GM23338 (cell line): ENCODE measurements around the gene UBE2E2. TPM values are rescaled to one million over a fixed set of nuclear protein-coding genes. Genes with fewer than 3 reads are reported as not detected.

ENCODE experiments used
- ATAC-seq: fragments of 200-7000 bp; cut with Tn5 transposase; 3 replicates; pipeline ENCODE4 v1.9.1; 2020
- DNase-seq: peaks from one replicate; pipeline ENCODE4 v3.0.0-alpha.2; 2015; ENCODE audit warnings: low spot score
- H2AFZ ChIP-seq: fragments of 200-600 bp; sonication (generic); 2 replicates; pipeline ENCODE4 v1.8.0; 2016; ENCODE audit warnings: antibody characterized with exemption, mild to moderate bottlenecking, moderate library complexity
- H3F3A ChIP-seq: fragments of 200-600 bp; sonication (generic); replicated peaks from 2 replicates; pipeline ENCODE4 v1.8.0; 2017; ENCODE audit warnings: antibody characterized with exemption, mixed run types, low read depth
- H3K27ac ChIP-seq: fragments of 200-600 bp; sonication (generic); 2 replicates; pipeline ENCODE4 v1.6.1; 2016; ENCODE audit warnings: low read depth
- H3K27me3 ChIP-seq: fragments of 200-600 bp; sonication (generic); 2 replicates; pipeline ENCODE4 v1.8.0; 2016; ENCODE audit warnings: mild to moderate bottlenecking, mixed run types, moderate library complexity; ENCODE audit not compliant: insufficient read depth
- H3K36me3 ChIP-seq: fragments of 200-600 bp; sonication (generic); 2 replicates; pipeline ENCODE4 v1.8.0; 2016; ENCODE audit warnings: mild to moderate bottlenecking; ENCODE audit not compliant: insufficient read depth
- H3K4me1 ChIP-seq: fragments of 200-600 bp; sonication (generic); 2 replicates; pipeline ENCODE4 v1.8.0; 2016; ENCODE audit warnings: mild to moderate bottlenecking, moderate library complexity; ENCODE audit not compliant: insufficient read depth
- H3K4me2 ChIP-seq: fragments of 200-600 bp; sonication (generic); 2 replicates; pipeline ENCODE4 v1.7.1; 2017; ENCODE audit warnings: mixed run types
- H3K4me3 ChIP-seq: fragments of 200-600 bp; sonication (generic); 2 replicates; pipeline ENCODE4 v1.6.1; 2016; ENCODE audit warnings: mixed run types
- H3K79me2 ChIP-seq: fragments of 200-600 bp; sonication (generic); replicated peaks from 2 replicates; pipeline ENCODE4 v1.8.0; 2017; ENCODE audit warnings: mild to moderate bottlenecking; ENCODE audit not compliant: insufficient read depth
- H3K9me2 ChIP-seq: fragments of 200-600 bp; sonication (generic); 2 replicates; pipeline ENCODE4 v1.8.0; 2017; ENCODE audit not compliant: insufficient read depth
- H4K20me1 ChIP-seq: fragments of 200-600 bp; sonication (generic); replicated peaks from 2 replicates; pipeline ENCODE4 v1.8.0; 2017; ENCODE audit warnings: mild to moderate bottlenecking; ENCODE audit not compliant: insufficient read depth
- H3K27ac Mint-ChIP-seq: 2 replicates; pipeline ENCODE4 v1.8.0; 2020; ENCODE audit warnings: inconsistent platforms, mild to moderate bottlenecking, moderate library complexity, mixed read lengths
- H3K27me3 Mint-ChIP-seq: 3 replicates; pipeline ENCODE4 v1.8.0; 2022; ENCODE audit warnings: low read depth, mild to moderate bottlenecking, moderate library complexity, mixed read lengths, inconsistent platforms; ENCODE audit not compliant: insufficient read depth, poor library complexity
- H3K36me3 Mint-ChIP-seq: 3 replicates; pipeline ENCODE4 v1.8.0; 2021; ENCODE audit warnings: low read depth, mild to moderate bottlenecking, inconsistent platforms, moderate library complexity, mixed read lengths
- H3K4me1 Mint-ChIP-seq: 3 replicates; pipeline ENCODE4 v1.8.0; 2020; ENCODE audit warnings: mild to moderate bottlenecking, inconsistent platforms, mixed read lengths
- H3K4me3 Mint-ChIP-seq: 3 replicates; pipeline ENCODE4 v1.8.0; 2021; ENCODE audit warnings: moderate library complexity, mild to moderate bottlenecking, inconsistent platforms, mixed read lengths
- H3K9me3 Mint-ChIP-seq: 3 replicates; pipeline ENCODE4 v1.8.0; 2020; ENCODE audit warnings: moderate library complexity, mild to moderate bottlenecking, inconsistent platforms, mixed read lengths
- CREB1 ChIP-seq: fragments of 250-450 bp; sonication (Bioruptor Pico); IDR thresholded peaks from 2 replicates; pipeline ENCODE4 v1.5.0; 2020; ENCODE audit warnings: low read depth, mild to moderate bottlenecking, moderate library complexity
- CTCF ChIP-seq, 2 experiments: fragments of 200-600 bp in 1 of 2; sonication (generic) in 1 of 2; conservative IDR thresholded peaks; 2 replicates each; pipeline versions ENCODE4 v1.5.1 to v1.6.1; 2016 to 2017; ENCODE audit warnings: antibody characterized with exemption in 2 of 2, low read depth in 2 of 2, mild to moderate bottlenecking in 2 of 2, moderate library complexity in 1 of 2
- EZH2 ChIP-seq: fragments of 200-600 bp; sonication (generic); IDR thresholded peaks from one replicate; pipeline ENCODE4 v1.8.0; 2017; ENCODE audit warnings: antibody characterized with exemption, mild to moderate bottlenecking, low read depth; ENCODE audit not compliant: unreplicated experiment
- EZH2phosphoT487 ChIP-seq: fragments of 200-600 bp; sonication (generic); IDR thresholded peaks from one replicate; pipeline ENCODE4 v1.8.1; 2018; ENCODE audit warnings: antibody characterized with exemption; ENCODE audit not compliant: unreplicated experiment
- JUNB ChIP-seq: IDR thresholded peaks from one replicate; pipeline ENCODE4 v1.6.1; 2016; ENCODE audit warnings: antibody characterized with exemption; ENCODE audit not compliant: unreplicated experiment
- NANOG ChIP-seq: IDR thresholded peaks from 2 replicates; pipeline ENCODE4 v1.6.1; 2016; ENCODE audit warnings: antibody characterized with exemption, borderline replicate concordance
- POLR2AphosphoS5 ChIP-seq: IDR thresholded peaks from 2 replicates; pipeline ENCODE4 v1.6.1; 2016; ENCODE audit warnings: antibody characterized with exemption, low read depth
- REST ChIP-seq: IDR thresholded peaks from one replicate; pipeline ENCODE4 v1.6.1; 2018; ENCODE audit warnings: antibody characterized with exemption; ENCODE audit not compliant: unreplicated experiment
- STAT1 ChIP-seq: IDR thresholded peaks from one replicate; pipeline ENCODE4 v1.6.1; 2016; ENCODE audit warnings: antibody characterized with exemption; ENCODE audit not compliant: unreplicated experiment
- ZNF114 ChIP-seq: fragments of 250-450 bp; sonication (Bioruptor Pico); IDR thresholded peaks from 2 replicates; pipeline ENCODE4 v1.5.0; 2020; ENCODE audit warnings: mild to moderate bottlenecking, moderate library complexity
- ZNF331 ChIP-seq: fragments of 250-450 bp; sonication (Bioruptor Pico); IDR thresholded peaks from 2 replicates; pipeline ENCODE4 v1.5.0; 2020; ENCODE audit warnings: low read depth, mild to moderate bottlenecking, moderate library complexity
- polyA plus RNA-seq: library from polyadenylated mRNA; unstranded; fragments of >200 nt; fragmentation: Nextera tagmentation; extraction: Ambion mirVana; gene quantifications from 2 replicates; pipeline ENCODE4 v1.2.1, GENCODE V29; 2016
- total RNA-seq: library from RNA; depleted of rRNA; stranded (reverse); fragments of >200 nt; shearing (Covaris generic); gene quantifications from 2 replicates; pipeline ENCODE4 v1.2.3, GENCODE V29; 2014
- TF ChIP-seq, protein P1 (sequence below): fragments of 250-450 bp; sonication (Bioruptor Pico); IDR thresholded peaks from 2 replicates; pipeline ENCODE4 v1.5.0; 2020; ENCODE audit warnings: mild to moderate bottlenecking, moderate library complexity
- TF ChIP-seq, protein P2 (sequence below): IDR thresholded peaks from 2 replicates; pipeline ENCODE4 v1.6.1; 2016; ENCODE audit warnings: antibody characterized with exemption

The UBE2E2 gene
- total and polyA plus RNA-seq, 2 experiments from 2014 or later: 86.9 to 169 TPM

DNA sequence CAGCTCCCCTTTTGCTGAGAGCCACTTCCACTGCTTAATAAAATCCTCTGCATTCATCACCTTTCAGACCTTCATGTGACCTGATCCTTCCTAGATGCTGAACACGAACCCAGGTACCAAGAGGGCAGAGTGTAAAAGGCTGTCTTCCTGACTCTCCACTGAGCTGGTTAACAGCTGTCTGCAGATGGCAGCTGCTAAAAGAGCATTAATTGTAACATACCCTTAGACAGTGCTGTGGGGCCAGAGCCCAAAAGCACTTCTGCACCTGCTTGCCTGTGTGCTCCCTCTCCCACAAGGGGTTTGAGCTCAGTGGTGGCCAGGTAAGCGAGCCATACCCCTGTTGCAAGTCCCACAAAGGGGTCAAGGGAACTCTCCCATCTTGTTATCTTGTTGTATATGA is 187.3 kb downstream of the UBE2E2 start:
- Histone ChIP-seq H3K4me1 (peaks cover 43% of the 10 kb centered on the region), H3K27me3 (no peaks in the 10 kb centered on the region), H3F3A (no peaks in the 10 kb centered on the region), H4K20me1 (no peaks in the 10 kb centered on the region), H3K4me3 (no peak overlapping the region), H3K9me2 (no peaks in the 10 kb centered on the region), H3K36me3 (no peaks in the 10 kb centered on the region), H3K79me2 (peaks cover 14% of the 10 kb centered on the region), H3K27ac (no peak overlapping the region), H2AFZ (no peak overlapping the region), H3K4me2 (no peak overlapping the region)
- H3K27ac Mint-ChIP-seq: peak overlapping the region; percentile 77
- no peak for ATAC-seq
- peaks cover 7% of the 10 kb centered on the region; the same call in 2 of the 3 replicates for H3K36me3 Mint-ChIP-seq
- no peaks in the 10 kb centered on the region; the same call in 2 of the 3 replicates for H3K9me3 Mint-ChIP-seq
- no peak for DNase-seq
- H3K27me3 Mint-ChIP-seq: peaks cover 7% of the 10 kb centered on the region
- no peak overlapping the region; the same call in 2 of the 3 replicates for H3K4me3 Mint-ChIP-seq
- TF ChIP-seq ZNF331 (CRISPR knock-in tag): no peak
- TF ChIP-seq REST: no peak
- TF ChIP-seq NANOG: no peak
- TF ChIP-seq CREB1 (CRISPR knock-in tag): no peak
- TF ChIP-seq JUNB: no peak
- no peak for TF ChIP-seq EZH2
- TF ChIP-seq, protein P1, sequence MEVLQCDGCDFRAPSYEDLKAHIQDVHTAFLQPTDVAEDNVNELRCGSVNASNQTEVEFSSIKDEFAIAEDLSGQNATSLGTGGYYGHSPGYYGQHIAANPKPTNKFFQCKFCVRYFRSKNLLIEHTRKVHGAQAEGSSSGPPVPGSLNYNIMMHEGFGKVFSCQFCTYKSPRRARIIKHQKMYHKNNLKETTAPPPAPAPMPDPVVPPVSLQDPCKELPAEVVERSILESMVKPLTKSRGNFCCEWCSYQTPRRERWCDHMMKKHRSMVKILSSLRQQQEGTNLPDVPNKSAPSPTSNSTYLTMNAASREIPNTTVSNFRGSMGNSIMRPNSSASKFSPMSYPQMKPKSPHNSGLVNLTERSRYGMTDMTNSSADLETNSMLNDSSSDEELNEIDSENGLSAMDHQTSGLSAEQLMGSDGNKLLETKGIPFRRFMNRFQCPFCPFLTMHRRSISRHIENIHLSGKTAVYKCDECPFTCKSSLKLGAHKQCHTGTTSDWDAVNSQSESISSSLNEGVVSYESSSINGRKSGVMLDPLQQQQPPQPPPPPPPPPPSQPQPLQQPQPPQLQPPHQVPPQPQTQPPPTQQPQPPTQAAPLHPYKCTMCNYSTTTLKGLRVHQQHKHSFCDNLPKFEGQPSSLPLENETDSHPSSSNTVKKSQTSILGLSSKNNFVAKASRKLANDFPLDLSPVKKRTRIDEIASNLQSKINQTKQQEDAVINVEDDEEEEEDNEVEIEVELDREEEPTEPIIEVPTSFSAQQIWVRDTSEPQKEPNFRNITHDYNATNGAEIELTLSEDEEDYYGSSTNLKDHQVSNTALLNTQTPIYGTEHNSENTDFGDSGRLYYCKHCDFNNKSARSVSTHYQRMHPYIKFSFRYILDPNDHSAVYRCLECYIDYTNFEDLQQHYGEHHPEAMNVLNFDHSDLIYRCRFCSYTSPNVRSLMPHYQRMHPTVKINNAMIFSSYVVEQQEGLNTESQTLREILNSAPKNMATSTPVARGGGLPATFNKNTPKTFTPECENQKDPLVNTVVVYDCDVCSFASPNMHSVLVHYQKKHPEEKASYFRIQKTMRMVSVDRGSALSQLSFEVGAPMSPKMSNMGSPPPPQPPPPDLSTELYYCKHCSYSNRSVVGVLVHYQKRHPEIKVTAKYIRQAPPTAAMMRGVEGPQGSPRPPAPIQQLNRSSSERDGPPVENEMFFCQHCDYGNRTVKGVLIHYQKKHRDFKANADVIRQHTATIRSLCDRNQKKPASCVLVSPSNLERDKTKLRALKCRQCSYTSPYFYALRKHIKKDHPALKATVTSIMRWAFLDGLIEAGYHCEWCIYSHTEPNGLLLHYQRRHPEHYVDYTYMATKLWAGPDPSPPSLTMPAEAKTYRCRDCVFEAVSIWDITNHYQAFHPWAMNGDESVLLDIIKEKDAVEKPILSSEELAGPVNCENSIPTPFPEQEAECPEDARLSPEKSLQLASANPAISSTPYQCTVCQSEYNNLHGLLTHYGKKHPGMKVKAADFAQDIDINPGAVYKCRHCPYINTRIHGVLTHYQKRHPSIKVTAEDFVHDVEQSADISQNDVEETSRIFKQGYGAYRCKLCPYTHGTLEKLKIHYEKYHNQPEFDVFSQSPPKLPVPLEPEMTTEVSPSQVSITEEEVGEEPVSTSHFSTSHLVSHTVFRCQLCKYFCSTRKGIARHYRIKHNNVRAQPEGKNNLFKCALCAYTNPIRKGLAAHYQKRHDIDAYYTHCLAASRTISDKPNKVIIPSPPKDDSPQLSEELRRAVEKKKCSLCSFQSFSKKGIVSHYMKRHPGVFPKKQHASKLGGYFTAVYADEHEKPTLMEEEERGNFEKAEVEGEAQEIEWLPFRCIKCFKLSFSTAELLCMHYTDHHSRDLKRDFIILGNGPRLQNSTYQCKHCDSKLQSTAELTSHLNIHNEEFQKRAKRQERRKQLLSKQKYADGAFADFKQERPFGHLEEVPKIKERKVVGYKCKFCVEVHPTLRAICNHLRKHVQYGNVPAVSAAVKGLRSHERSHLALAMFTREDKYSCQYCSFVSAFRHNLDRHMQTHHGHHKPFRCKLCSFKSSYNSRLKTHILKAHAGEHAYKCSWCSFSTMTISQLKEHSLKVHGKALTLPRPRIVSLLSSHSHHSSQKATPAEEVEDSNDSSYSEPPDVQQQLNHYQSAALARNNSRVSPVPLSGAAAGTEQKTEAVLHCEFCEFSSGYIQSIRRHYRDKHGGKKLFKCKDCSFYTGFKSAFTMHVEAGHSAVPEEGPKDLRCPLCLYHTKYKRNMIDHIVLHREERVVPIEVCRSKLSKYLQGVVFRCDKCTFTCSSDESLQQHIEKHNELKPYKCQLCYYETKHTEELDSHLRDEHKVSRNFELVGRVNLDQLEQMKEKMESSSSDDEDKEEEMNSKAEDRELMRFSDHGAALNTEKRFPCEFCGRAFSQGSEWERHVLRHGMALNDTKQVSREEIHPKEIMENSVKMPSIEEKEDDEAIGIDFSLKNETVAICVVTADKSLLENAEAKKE (CRISPR knock-in tag): no peak
- TF ChIP-seq EZH2phosphoT487: no peak
- TF ChIP-seq, protein P2, sequence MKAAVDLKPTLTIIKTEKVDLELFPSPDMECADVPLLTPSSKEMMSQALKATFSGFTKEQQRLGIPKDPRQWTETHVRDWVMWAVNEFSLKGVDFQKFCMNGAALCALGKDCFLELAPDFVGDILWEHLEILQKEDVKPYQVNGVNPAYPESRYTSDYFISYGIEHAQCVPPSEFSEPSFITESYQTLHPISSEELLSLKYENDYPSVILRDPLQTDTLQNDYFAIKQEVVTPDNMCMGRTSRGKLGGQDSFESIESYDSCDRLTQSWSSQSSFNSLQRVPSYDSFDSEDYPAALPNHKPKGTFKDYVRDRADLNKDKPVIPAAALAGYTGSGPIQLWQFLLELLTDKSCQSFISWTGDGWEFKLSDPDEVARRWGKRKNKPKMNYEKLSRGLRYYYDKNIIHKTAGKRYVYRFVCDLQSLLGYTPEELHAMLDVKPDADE: no peak
- no peak for TF ChIP-seq ZNF114 (CRISPR knock-in tag)
- no peak for TF ChIP-seq POLR2AphosphoS5
- TF ChIP-seq STAT1: no peak
- TF ChIP-seq CTCF (conservative IDR thresholded peaks at IDR 0.05; ENCODE audit: low read depth in 2 of 2): no peak
- H3K4me1 Mint-ChIP-seq: peaks cover 58% of the 10 kb centered on the region
